H7 (cell line): ENCODE results near the gene FADS3. TPM values are rescaled to one million over a fixed set of nuclear protein-coding genes. Genes with fewer than 3 reads are reported as not detected.
A peak's percentile ranks its signal among the peaks of the same experiment; 100 is the strongest.
"Not testable (repeated sequence)": the region's sequence is repeated elsewhere in the genome, so short reads cannot be mapped to it uniquely, and the experiment has no call there.

Experiments
- DNase-seq: peaks from one replicate; pipeline ENCODE4 v3.0.0; 2012
- H3K27me3 ChIP-seq: 2 replicates; pipeline ENCODE4 v1.6.0; 2011; ENCODE audit warnings: mild to moderate bottlenecking, low read length; ENCODE audit not compliant: control insufficient read depth, insufficient read depth
- H3K36me3 ChIP-seq: replicated peaks from 2 replicates; pipeline ENCODE4 v1.5.1; 2011; ENCODE audit warnings: low read length; ENCODE audit not compliant: control insufficient read depth, insufficient read depth
- H3K4me3 ChIP-seq: 2 replicates; pipeline ENCODE4 v1.5.1; 2011; ENCODE audit warnings: low read depth, mild to moderate bottlenecking, control low read depth, low read length, moderate library complexity; ENCODE audit not compliant: insufficient read depth
- total RNA-seq: library from RNA; depleted of rRNA; stranded (reverse); fragments of >200 nt; shearing (Covaris generic); gene quantifications from 2 replicates; pipeline ENCODE4 v1.2.3, GENCODE V29; 2014

The FADS3 gene
- total RNA-seq, 1 experiment from 2014 or later: 27.1 TPM

- Histone ChIP-seq H3K27me3 (no peaks in the 10 kb centered on the region), H3K36me3 (no peaks in the 10 kb centered on the region; the same call in 1 of the 2 replicates), H3K4me3 (no peak overlapping the region)
- DNase-seq: no peak
Measured at GRCh38 chr11:61885166-61885778, 6.1 kb downstream of the FADS3 start.

DNA sequence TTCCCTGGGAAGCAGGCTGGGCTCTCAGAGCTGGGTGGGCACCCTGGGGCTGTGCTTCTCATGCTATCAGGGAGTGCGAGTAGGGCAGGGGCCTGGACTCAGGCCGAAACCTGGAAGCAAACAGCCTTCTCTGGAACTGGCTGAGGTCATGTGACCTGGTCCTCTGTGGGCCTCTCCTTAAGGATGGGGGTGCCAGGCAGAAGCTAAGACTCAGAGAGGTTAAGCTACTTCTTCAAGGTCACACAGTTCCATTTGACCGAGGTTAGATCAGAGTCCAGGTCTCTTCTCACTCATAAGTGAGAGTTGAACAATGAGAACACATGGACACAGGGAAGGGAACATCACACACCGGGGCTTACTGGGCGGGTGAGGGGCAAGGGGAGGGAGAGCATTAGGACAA, 7.4 kb downstream of the FADS3 start:
- Histone ChIP-seq H3K4me3 (no peak overlapping the region), H3K27me3 (no peaks in the 10 kb centered on the region), H3K36me3 (no peaks in the 10 kb centered on the region; the same call in 1 of the 2 replicates)
- DNase-seq: no peak

DNA sequence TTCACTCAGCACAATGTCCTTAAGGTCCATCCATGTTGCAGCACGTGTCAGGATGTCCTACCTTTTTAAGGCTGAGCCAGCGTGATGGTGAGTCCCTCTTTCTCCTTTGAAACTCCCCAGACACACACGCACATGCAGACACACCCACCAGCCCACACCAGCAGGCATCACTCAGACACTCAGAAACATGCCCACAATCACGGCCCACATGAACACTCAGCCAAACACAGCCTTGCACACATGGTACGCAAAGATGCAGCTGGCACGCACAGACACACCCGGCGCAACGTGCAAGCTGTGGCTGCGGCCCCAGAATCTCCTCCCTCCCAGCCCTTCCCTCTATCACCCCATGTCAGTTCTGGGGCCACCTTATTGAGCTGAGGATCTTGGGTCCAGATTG, 8.0 kb downstream of the FADS3 start:
- H3K4me3 ChIP-seq: no peak overlapping the region
- H3K27me3 ChIP-seq: no peaks in the 10 kb centered on the region
- no peaks in the 10 kb centered on the region; the same call in 1 of the 2 replicates for H3K36me3 ChIP-seq
- no peak for DNase-seq

- DNase-seq: no peak
- H3K27me3 ChIP-seq: no peaks in the 10 kb centered on the region
- no peak overlapping the region for H3K4me3 ChIP-seq
- H3K36me3 ChIP-seq: no peaks in the 10 kb centered on the region; the same call in 1 of the 2 replicates
Measured at GRCh38 chr11:61882879-61883278, 8.5 kb downstream of the FADS3 start.

DNA sequence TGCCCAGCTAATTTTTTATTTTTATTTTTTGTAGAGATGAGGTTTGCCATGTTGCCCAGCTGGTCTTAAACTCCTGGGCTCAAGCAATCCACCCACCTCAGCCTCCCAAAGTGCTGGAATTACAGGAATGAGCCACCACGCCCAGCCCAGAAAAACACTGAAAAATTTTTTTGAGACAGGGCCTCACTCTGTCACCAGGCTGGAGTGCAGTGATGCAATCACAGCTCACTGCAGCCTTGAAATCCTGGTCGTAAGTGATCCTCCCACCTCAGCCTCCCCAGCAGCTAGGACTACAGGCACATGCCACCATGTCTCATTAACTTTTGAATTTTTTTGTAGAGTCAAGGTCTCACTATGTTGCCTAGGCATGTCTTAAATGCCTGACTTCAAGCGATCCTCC, 9.1 kb downstream of the FADS3 start:
- H3K27me3 ChIP-seq, DNase-seq, H3K36me3 ChIP-seq, H3K4me3 ChIP-seq: not testable (repeated sequence)

DNA sequence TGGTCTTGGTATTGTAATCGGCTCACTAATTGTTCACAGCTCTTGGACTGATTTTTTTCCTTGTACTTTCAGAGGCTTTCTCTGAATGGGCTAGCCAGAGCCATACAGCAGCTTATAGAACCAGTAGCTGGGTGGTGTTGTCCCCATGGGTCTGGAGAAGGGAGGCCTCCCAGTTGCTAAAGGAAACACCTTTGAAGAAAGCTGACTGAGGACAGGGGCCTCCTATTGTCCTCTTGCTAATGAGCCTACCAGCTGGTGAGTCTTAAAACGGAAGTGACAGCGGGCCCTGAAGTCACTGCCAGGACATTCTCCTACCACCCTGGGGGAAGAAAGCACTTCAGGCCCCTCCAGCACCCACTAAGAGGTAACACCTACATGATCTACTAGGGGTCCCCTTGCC, 9.9 kb downstream of the FADS3 start:
- DNase-seq: peak; percentile 86

GRCh38 chr11:61880454-61880853, 10.9 kb downstream of the FADS3 start:
- H3K27me3 ChIP-seq: no peaks in the 10 kb centered on the region
- H3K36me3 ChIP-seq: no peaks in the 10 kb centered on the region; the same call in 1 of the 2 replicates
- DNase-seq: no peak
- H3K4me3 ChIP-seq: no peak overlapping the region

More for the DNA sequence above, 9.9 kb downstream of the FADS3 start:
- Histone ChIP-seq H3K27me3 (no peaks in the 10 kb centered on the region), H3K36me3 (no peaks in the 10 kb centered on the region; the same call in 1 of the 2 replicates), H3K4me3 (no peak overlapping the region)

- no peak overlapping the region for H3K4me3 ChIP-seq
- no peak for DNase-seq
- H3K36me3 ChIP-seq: no peaks in the 10 kb centered on the region; the same call in 1 of the 2 replicates
- H3K27me3 ChIP-seq: no peaks in the 10 kb centered on the region
Measured at GRCh38 chr11:61880031-61880430, 11.3 kb downstream of the FADS3 start.

GRCh38 chr11:61879152-61879551, 12.2 kb downstream of the FADS3 start:
- no peak overlapping the region for H3K4me3 ChIP-seq
- H3K27me3 ChIP-seq: no peaks in the 10 kb centered on the region
- H3K36me3 ChIP-seq: no peaks in the 10 kb centered on the region; the same call in 1 of the 2 replicates
- no peak for DNase-seq

GRCh38 chr11:61875698-61876097, 15.6 kb downstream of the FADS3 start:
- H3K4me3 ChIP-seq: no peak overlapping the region
- no peak for DNase-seq

DNA sequence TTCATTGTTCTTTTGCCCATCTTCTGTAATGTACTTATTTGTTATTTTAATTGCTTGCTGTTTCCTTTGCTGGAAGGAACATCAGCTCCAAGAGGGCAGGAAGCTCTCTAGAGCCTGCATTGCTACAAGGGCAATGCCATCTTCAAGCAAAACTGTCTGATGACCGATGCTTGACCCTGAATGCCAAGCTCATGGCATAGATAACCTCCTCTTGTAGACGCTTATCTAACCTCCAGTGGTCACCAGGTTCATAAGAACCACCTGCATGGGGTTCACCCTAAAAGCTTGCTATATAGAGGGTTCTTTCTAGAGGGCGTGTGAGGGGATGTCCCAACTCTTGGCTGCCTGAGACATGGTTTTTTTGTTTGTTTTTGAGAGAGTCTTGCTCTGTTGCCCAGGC, 16.5 kb downstream of the FADS3 start:
- no peak for DNase-seq
- Histone ChIP-seq H3K27me3 (no peaks in the 10 kb centered on the region), H3K36me3 (no peaks in the 10 kb centered on the region; the same call in 1 of the 2 replicates), H3K4me3 (no peak overlapping the region)

More at GRCh38 chr11:61875698-61876097, 15.6 kb downstream of the FADS3 start:
- H3K36me3 ChIP-seq: no peaks in the 10 kb centered on the region; the same call in 1 of the 2 replicates
- no peaks in the 10 kb centered on the region for H3K27me3 ChIP-seq

DNA sequence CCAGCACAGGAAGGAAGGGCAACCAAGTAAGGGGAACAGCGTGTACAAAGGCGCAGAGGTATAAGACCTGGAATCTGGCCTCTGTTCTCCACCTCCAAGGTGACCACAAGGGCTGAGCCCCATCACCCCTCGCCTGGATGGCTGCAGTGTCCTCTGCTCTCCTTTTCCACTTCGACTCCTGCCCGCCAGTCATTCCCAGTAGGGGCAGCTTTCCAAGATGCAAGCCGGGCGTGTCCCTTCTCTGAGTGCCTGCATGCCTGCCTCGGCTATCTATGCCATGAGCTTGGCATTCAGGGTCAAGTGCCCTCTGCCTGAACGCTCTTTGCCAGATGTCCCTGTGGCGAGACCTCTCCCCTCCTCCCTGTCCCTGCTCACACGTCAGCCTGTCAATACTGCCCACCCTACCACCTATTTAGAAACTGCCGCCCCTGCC, 17.0 kb downstream of the FADS3 start:
- Histone ChIP-seq H3K27me3 (no peaks in the 10 kb centered on the region), H3K36me3 (no peaks in the 10 kb centered on the region; the same call in 1 of the 2 replicates), H3K4me3 (no peak overlapping the region)
- DNase-seq: no peak

- Histone ChIP-seq H3K4me3 (no peak overlapping the region), H3K36me3 (no peaks in the 10 kb centered on the region; the same call in 1 of the 2 replicates), H3K27me3 (no peaks in the 10 kb centered on the region)
- no peak for DNase-seq
Measured at GRCh38 chr11:61873588-61874376, 17.6 kb downstream of the FADS3 start.

- no peak for DNase-seq
- no peak overlapping the region for H3K4me3 ChIP-seq
- no peaks in the 10 kb centered on the region; the same call in 1 of the 2 replicates for H3K36me3 ChIP-seq
- H3K27me3 ChIP-seq: no peaks in the 10 kb centered on the region
Measured at GRCh38 chr11:61872935-61873565, 18.3 kb downstream of the FADS3 start.
